Measurements from ENCODE around the gene MAPK10.

The MAPK10 gene

DNA sequence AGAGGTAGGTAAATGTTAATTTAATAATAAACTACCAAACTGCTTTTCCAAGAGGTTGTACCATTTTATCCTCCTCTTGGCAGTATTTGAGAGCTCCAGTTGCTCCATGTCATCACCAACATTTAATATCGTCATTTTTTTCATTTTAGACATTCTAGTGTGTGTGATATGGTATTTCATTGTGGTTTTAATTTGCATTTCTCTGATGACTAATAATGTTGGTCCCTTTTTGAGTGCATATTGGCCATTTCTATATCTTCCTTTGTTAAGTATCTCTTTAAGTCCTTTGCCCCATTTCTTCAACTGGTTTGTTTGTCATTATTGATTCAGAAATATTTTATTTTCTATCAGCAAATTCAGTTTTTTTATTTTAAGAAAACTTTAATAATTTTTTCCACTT, 88.8 kb downstream of the MAPK10 start:
- DNase-seq, result no peak

DNA sequence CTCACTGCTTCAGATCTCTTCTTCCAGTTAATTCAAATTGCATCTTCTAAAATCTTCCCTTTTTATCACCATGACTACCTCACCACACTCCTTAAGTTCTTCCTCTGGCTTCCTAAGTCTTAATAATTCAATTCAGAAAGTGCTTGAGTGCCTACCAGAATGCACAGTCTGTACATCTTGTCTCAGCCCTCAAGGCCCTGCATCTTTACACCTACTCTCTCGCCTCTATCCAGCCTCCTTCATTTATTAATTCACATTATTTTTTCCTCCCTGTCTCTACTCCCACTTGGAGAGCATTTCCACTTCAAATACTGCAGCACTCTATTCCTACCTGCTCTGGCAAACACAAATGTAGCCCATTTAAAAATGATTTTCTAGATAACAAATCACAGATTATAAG, 90.5 kb downstream of the MAPK10 start:
- DNase-seq, result no peak

DNA sequence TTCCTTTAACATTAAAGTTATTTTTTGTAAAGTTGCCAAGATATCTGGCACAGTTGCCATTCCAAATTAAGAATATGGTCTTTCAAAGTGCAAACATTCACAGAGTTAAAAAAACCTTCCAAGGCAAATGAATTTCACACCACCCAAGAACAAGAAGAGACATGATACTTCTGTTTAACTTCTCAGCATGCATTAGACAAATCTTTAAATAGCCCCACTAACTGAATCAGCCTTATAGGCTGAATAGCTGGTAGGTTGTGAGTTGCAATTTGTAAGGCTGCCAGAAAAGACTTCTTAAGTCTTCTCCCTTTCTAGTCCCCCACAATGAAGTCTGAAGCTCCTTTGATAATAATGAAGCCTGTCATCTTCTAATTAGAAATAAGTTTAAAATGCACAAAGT, 95.6 kb downstream of the MAPK10 start:
- no peak for DNase-seq

DNA sequence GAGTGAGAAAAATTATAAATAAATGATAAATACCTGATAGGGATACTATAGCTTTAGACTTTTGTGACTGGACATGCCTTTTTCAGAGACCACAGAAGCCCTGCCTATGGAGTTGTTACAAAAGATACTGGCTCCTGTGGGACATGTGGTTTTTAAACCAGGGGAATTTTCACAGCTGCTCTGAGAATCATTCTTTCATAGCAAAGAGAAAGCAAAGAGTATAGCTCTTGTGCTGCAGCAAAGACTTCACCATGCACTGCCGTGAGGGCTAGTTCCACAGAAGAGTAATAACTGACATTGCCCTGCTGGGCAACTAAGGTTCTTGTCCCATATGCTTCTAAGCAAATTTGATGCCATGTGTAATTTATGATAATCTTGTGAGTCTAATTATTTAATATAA, 98.2 kb downstream of the MAPK10 start:
- DNase-seq, result no peak

DNA sequence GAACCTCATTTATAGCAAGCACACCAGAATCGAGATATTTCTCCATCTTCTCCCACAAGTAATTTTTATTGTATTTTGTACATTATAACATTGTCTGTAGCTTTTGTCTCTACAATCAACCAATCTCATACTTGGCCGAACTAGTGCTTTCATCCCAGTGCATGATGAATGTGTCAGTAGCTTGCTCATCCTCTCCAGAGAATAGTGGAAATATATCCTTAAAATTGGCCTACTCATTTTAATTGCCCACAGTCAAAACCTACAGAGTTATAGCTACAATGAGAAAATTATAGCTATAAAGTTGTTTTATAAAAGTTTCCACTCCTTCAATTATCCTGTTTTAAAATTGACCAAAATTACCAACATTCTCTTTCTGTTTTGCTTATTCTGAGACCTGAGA, 103.8 kb downstream of the MAPK10 start:
- no peak for DNase-seq

DNA sequence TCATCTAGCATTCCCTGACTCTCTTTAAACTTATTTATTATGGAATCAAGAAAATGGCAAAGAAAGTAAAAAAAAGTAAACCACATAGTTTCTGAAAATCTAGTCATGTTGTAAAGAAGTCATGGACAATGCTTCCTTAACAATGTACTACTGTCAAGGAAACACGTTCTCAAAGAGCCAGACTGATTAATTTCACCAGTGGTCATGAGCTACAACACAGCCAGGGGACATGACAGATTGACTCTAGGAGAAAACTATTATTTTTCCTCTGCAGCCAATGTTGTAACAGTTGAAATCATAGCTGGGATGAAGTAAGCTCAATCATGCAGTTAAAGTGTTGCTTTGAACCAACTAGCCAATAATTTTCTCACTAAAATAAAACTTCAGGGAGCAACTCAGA, 109.2 kb downstream of the MAPK10 start:
- no peak for DNase-seq

DNA sequence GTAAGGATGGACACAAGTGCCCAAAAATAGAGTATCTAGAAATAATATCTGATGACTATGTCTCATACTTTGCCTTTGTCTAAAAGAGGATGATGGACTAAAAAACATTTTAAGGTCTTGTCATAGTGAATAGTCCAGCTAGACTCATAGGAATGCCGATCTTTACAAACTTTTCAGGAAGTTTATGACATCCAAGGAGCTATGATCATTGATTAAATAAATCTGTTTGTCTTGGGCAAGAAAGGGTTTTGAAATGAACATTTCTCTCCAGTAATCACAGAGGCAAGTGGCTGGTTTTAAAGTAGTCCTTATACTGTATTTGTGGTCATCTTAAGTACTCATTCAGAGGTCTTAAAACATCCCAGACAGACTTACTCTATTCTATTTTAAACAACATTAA, 109.8 kb downstream of the MAPK10 start:
- DNase-seq, result no peak

DNA sequence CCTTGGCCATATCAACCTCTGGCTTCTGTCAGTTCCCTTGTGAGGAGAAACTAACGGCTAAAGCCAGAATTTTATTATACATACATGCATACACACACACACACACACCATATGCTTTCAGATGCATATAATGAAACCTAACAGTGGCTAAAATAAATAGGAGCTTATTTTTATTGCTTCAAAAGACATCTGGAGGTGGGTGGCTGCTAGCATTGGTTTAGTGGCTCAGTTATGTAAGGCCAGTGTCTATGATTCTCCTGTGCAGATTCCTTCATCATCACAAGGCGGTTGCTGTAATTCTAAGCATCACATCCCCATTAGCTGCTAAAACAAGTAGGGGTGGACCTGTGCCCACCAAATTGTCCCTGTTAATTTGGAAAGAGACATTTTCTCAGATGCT, 110.8 kb downstream of the MAPK10 start:
- DNase-seq, result no peak

DNA sequence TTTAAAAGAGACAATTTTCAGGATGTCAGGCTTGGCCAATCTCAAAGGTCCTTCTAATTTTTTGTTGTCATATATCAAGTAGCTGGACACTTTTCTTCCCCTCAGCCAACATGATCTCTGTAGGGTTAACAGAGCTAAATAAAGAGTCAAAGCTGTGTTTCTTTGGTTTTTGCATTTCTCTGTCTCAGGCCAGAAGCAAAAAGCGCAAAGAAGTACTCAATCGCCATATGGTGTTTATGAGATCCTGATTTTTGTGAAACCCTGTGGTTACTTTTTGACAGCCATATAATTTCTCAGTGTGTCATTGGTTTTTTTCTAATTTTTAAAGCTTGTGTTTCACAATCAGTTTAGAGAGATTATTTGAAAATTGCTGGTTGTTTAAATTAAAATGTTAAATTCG, 111.9 kb downstream of the MAPK10 start:
- DNase-seq, result no peak

DNA sequence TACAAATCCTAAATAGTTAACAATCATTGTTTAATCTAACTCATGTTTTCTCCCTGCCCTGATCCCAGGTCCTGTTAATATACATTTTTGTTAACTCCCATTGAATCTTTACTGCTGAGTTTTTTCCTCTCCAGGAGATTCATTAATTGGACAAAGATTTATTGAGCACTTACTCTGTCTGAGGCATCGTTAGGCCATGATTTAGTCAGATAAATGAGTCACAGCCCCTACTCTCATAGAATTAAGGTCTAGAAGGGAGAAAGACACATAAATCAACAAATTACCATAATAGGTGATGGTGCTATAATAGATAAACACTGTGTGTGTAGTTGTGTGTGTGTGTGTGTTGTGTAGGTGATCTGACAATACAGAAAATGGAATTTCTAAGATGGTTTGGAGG, 112.5 kb downstream of the MAPK10 start:
- no peak for DNase-seq

DNA sequence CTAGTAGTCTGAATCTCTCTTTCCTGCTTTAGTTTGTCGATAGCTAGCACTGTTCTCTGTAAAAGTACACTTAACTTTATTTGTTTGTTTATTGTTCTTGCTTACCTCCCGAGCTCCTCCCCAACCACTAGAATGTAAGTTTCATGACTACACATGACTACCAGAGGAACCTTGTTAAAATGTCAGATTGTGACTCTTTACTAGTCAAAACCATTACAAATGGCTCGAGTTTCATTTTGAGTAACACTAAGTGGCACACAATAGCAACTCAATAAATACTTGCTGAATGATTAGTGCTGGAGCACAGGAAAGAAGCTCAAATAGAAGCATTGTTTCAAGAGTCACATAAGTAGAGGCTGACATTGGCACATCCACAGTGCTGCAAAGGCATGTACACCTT, 116.1 kb downstream of the MAPK10 start:
- no peak for DNase-seq

DNA sequence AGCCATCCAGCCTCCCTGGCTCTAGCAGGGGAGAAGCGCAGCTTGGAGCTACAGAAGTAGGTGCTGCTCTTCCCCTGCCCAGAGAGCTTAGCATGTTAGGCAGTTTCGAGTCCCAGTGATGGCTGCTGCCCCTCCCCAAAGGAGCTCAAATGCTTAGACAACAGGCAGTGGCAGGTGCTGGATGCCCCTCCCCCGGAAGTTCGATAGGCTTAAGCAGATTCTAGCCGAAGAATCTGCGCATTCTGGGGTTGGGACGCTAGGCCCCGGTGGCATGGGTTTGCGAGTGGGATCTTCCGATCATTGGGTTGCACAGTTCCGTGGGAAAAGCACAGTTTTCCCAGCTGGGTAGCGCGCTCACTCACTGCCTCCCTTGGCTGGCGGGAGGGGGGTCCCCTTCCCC, 117.2 kb downstream of the MAPK10 start:
- no peak for DNase-seq

DNA sequence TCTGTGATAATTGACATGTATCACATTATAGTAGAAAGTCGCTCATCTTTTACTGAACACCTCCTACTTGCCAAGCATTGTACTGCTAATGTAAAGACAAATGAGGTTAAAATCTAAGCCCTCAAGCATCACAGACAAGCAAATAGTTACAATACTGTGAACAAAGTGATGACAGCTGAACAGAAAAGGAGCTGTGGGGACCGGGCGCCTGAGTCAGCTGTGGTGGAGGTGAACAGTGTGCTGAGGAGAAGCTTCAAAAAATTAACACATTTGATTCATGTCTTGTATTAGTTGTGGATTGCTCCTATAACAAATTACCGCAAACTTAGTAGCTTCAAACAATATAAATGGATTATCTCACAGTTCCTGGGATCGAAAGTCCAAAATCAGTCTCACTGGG, 124.3 kb downstream of the MAPK10 start:
- no peak for DNase-seq

DNA sequence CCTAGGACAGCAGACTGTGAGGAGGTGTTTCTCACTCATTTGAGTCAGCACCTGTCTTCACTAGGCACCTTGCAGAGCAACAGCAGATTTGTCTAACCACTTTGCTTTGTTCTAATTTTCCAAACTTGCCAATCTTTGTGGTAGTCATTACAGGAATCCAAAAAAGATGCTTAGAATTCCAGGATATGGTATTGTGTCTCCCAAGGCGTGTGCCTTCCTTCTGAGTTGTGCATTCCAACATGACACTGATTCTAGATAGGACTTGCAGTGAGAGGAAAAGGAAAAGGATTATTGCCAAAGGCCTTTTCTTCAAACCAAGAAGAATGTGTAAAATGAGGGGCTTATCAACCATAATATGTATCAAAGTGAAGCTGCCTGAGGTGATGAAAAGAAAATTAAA, 126.2 kb downstream of the MAPK10 start:
- DNase-seq, result no peak

DNA sequence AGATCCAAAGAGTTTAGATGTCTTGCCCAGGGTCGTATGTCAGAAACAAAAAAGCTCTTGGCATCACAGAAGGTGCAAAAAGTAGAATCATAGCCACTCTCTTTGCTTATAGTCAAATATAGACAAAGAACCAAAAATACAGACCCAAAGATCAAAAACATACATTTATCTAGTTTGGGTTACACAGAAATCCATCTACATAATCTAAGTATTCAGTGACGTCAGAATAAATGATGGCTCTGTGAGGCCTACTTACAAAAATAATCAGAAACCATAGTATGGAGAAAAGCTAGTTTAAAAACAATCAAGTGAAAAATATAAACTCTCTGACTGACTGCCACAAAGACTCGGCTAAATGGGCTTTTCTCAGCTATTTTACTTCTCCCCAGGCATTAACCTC, 126.8 kb downstream of the MAPK10 start:
- no peak for DNase-seq

DNA sequence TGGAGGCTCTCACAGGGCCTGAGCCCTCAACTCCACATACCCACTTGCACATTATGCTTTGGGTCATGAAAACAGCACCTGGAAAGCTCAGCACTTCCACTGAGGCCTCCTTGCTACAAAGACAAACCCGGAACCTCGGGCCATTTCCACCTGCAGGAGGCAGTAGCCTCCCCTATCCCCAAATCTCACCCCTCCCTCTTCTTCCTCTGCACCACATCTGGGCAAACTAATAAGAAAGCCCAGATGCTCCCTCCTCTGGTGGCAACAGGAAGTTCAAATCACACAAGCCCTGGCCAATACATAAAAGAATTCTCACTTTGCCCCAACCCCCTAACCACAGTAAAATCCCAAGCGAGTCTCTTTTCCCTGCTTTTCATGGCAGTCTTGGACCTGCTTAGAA, 136.4 kb downstream of the MAPK10 start:
- no peak for DNase-seq

DNA sequence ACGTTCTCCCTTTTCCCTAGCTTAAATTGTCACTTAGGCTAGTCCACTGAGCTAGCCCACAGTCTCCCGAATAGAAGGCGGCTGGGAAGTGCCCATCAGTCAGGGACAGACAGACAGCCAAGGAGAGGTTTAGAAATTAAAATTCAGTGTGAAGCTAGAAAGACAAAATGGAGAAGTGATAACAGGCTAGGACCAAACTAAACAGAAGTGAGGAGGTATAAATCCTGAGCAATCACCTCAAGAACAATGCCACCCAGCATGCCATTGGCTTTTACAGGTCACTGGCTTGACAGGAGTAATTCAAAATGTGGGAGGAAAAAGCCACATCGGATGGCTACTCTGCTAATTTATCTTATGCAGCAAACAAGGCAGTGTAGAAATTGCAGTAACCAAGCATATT, 138.9 kb downstream of the MAPK10 start:
- no peak for DNase-seq

DNA sequence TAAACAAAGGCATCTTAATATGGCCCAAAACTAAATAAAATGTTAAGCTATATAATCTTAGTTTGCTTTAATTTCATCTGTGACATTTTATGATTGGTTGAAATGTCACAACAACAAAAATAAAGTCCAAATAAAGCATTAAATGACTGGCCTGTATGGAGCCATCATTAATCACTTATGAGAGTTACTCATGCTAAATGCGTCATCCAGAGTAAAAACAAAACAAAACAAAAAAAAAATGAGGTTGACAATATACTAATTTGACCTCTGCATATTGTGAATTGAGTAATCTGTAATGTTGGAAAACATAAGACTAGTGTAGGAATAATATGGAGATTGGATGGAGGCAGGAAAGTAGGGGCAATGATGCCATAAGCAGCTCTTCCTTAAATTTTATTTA, 139.7 kb downstream of the MAPK10 start:
- no peak for DNase-seq

DNA sequence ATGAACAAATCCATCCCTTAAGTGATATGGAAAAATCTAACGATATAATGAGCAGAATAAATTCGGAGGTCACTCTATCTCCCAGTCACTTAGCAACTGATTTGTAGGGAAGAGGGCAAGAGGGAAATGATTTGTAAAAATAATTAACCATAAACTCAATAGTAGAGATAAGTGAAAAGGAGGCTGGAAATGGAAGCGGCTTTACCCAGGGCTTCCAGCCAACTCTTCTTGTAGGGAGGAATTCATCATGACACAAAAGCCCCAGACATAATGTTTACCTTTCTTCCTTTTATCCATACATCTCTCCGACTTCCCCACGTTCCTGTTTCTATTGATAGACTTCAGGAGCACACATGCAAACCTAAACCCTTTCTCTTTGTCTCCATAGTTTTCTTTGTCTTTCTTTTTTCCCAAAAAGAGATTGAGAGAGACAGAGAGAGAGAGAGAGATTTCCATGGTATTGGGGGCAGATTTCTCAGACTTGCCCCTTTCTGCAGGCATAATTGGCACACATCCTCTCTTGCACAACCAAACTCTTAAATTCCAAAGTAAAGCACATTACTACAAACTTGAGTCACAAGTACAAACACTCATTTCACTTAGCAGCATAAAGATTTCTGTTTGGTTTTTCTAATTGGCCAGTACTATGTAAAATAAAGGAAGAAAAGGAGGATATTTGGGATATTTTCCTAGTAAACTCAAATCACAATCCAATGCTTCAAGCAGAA, 140.9 kb downstream of the MAPK10 start:
- DNase-seq, result no peak

DNA sequence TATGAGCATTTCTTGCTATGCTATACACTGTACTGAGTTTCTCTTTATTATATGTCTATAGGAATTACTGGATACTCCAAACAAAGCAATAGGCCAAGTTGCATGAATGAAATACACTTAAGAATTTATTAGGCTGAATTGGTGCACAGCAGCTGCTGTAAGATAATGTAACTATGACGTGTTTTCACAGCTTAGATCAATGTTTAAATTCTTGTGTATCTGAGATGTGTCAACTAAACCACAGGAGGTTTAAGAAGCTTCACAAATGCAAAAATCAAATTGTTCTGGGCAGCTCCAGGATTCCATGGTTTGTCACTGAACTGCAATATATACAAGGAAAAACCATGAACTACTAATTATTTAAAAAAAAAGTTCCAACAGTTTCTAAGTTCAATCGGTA, 156.7 kb downstream of the MAPK10 start:
- DNase-seq, result no peak

DNA sequence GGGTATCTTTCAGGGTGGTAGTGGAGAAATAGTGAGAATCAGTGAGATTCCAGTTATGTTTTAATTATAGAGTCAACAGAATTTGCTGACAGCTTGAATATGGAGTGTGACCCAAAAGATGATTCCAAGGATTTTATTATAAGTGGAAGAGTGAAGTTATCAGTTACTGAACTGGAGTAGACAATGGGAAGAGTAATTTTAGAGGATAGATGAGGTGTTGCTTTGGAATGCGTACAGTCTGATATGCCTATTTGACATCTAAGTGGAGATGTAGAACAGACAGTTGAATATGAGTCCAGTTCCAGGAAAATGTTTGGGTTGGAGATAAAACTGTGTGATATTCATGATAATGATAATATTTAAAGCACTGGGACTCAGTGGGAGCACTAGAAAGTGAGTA, 174.2 kb downstream of the MAPK10 start:
- no peak for DNase-seq

DNA sequence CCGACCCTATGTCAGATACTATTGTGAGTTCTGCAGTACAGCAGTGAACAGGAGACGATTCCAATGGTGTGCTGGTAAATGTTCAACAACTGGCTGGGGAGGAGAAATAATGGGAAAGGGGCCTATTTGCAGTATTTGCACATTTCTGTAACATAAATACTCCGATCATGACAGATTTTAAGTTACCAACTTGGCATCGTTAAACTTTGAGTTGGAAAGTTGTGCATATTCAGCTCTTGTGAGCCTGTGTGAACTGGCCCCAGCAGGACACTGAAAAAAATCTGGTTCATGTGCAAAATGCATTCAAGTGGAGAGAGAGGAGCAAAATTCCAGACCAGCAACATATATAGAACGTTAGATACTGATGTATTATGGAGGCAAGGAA, 175.0 kb downstream of the MAPK10 start:
- DNase-seq, result no peak

DNA sequence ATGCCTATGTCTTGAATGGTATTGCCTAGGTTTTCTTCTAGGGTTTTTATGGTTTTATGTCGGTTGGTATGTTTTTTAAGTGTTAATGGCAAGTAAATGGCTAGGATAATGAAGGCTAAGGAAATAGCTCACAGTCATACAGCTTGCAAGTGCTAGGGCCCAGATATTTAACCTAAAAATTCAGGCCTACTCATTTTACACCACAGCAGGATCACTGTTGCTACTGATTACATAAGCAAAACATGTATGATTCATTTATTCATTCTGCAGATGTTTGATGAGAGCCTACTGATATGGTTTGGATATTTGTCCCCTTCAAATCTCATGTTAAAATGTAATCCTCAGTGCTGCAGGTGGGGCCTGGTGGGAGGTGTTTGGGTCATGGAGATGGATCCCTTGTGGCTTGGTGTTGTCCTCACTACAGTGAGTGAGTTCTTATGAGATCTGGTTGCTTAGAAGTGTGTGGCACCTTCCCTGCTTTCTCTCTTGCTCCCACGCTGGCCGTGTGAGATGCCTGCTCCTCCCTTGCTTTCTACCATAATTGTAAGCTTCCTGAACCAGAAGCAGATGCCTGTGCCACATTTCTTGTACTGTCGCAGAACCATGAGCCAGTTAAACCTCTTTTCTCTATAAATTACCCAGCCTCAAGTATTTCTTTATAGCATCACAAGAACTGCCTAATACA, 175.5 kb downstream of the MAPK10 start:
- no peak for DNase-seq

DNA sequence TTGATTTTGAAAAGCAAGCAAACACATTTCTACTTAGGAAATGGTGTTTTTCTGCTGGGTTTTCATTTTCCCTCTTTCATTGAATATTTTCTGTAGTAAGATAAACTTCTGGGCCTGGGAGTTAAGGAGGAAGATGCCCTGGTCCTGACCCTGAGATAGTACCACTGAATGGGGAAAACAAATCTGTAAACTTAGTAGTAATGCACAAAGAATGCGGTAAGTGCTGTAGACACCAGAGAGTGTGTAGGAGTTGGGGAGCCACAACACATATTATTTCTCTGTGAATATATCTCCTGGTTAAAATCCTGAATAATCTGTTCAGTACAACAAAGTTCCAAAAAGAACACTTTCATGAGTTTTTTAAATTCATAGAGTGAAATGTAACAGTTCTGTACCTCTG, 178.3 kb downstream of the MAPK10 start:
- no peak for DNase-seq

DNA sequence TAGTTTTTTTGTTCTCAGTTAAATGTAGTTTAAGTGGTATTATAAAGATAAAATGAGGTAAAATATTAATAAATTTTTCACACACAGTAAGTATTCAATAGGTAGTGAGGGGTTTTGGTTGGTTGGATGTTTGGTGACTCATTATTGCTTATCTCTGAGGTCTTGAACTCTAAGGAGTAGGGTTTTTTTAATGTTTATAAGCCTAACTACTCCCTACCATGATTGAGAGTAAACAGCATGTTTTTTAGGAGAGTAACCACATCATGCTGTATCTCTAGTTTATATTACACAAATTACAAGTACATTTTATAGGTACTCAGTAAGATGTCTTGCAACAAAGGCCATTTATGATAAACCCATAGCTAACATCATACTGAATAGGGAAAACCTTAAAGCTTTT, 181.6 kb downstream of the MAPK10 start:
- DNase-seq, result no peak
